ENCODE results near the gene BICD1.

DNA sequence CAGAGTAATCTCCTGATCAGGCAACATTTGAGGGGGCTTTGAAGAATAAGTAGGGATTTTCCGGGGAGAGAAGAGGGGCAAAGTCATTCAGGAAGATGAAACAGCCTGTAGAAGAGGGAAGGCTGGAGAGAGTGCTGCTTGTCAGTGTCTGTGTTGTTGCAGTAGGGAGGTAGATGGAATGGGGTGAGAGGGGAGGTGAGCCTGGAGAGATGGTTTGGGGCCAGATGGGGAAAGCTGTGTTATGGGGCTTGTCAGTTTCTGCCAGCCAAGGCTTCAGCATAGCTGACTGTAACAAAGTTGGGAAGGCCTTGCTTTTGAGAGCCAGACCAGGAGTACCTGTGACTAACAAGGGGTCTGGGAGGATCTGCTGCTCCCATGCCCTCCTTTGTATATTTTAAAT, 18.0 kb downstream of the BICD1 start:
- no peak for TF ChIP-seq CTCF (IDR thresholded peaks at IDR 0.05)
- TF ChIP-seq POLR2A (IDR thresholded peaks at IDR 0.05): no peak
